HepG2 (cell line): ENCODE measurements around the gene SMIM1.

Source experiments
- CREB1 ChIP-seq, 2 experiments: fragments of 450-650 bp in 1 of 2; IDR thresholded peaks; 2 replicates each; pipeline ENCODE4 v1.6.1; 2016 to 2017; ENCODE audit warnings: control low read depth in 1 of 2, mild to moderate bottlenecking in 1 of 2, missing compliant biosample characterization in 1 of 2, missing genetic modification characterization in 1 of 2
- CTCF ChIP-seq: sonication (generic); formaldehyde crosslinking; IDR thresholded peaks from 2 replicates; pipeline ENCODE4 v1.5.0; 2020; ENCODE audit warnings: mild to moderate bottlenecking, missing genetic modification reagents, moderate library complexity
- ELF4 ChIP-seq: sonication (generic); formaldehyde crosslinking; IDR thresholded peaks from 2 replicates; pipeline ENCODE4 v1.5.0; 2020; ENCODE audit warnings: missing genetic modification reagents, mild to moderate bottlenecking, moderate library complexity, borderline replicate concordance
- EZH2 ChIP-seq: conservative IDR thresholded peaks from 2 replicates; pipeline ENCODE4 v1.6.1; 2012; ENCODE audit warnings: mild to moderate bottlenecking, low read depth, low read length, moderate library complexity
- MAFK ChIP-seq, 2 experiments: IDR thresholded peaks in 1 of 2; conservative IDR thresholded peaks in 1 of 2; 2 replicates each; pipeline ENCODE4 v1.6.1; 2011; ENCODE audit warnings: improper control_type of control experiment in 2 of 2, low read length in 2 of 2
- RAD21 ChIP-seq: fragments of 450-650 bp; formaldehyde crosslinking; IDR thresholded peaks from 2 replicates; pipeline ENCODE4 v1.5.0; 2020; ENCODE audit warnings: mild to moderate bottlenecking
- SAFB2 ChIP-seq: sonication (generic); formaldehyde crosslinking; IDR thresholded peaks from 2 replicates; pipeline ENCODE4 v1.5.1; 2020; ENCODE audit warnings: missing genetic modification reagents, low read depth, mild to moderate bottlenecking, borderline replicate concordance
- SP5 ChIP-seq: IDR thresholded peaks from 2 replicates; pipeline ENCODE4 v1.6.1; 2016; ENCODE audit warnings: low read depth, borderline replicate concordance
- SUZ12 ChIP-seq: fragments of 150-350 bp; IDR thresholded peaks from 2 replicates; pipeline ENCODE4 v1.6.1; 2014; ENCODE audit warnings: low read depth, low read length

- TF ChIP-seq EZH2 (no peak), SAFB2 (no peak), MAFK (conservative IDR thresholded peaks at IDR 0.05 in 1 of 2, IDR thresholded peaks at IDR 0.05 in 1 of 2; ENCODE audit: low read length in 2 of 2) (no peak), CTCF (CRISPR knock-in tag) (no peak), CREB1 (IDR thresholded peaks at IDR 0.05) (no peak), CREB1 (CRISPR knock-in tag; IDR thresholded peaks at IDR 0.05) (no peak), SP5 (CRISPR knock-in tag) (no peak), RAD21 (CRISPR knock-in tag) (no peak), ELF4 (CRISPR knock-in tag) (no peak), SUZ12 (no peak)
Measured at GRCh38 chr1:3742439-3743298, 29.9 kb upstream of the SMIM1 start.
